Effector memory CD4-positive, alpha-beta T cell (primary cell): ENCODE measurements around the gene STXBP4.

Source experiments
- DNase-seq, 3 donors: peaks; one replicate each; pipeline ENCODE4 v3.0.0-alpha.2; 2020
- H3K27ac ChIP-seq: 2 replicates; pipeline ENCODE4 v1.7.0; 2013; ENCODE audit warnings: mild to moderate bottlenecking, low read length, moderate library complexity; ENCODE audit not compliant: insufficient read depth, poor library complexity, severe bottlenecking
- H3K27me3 ChIP-seq: replicated peaks from 2 replicates; pipeline ENCODE4 v1.7.0; 2013; ENCODE audit warnings: mild to moderate bottlenecking, low read length; ENCODE audit not compliant: insufficient read depth, control insufficient read depth, poor library complexity, severe bottlenecking
- H3K36me3 ChIP-seq: 2 replicates; pipeline ENCODE4 v1.7.0; 2013; ENCODE audit warnings: mild to moderate bottlenecking, low read length, moderate library complexity; ENCODE audit not compliant: control insufficient read depth, insufficient read depth
- H3K4me1 ChIP-seq: 2 replicates; pipeline ENCODE4 v1.7.0; 2013; ENCODE audit warnings: low read length, mild to moderate bottlenecking; ENCODE audit not compliant: control insufficient read depth, insufficient read depth, poor library complexity, severe bottlenecking
- H3K4me3 ChIP-seq: 2 replicates; pipeline ENCODE4 v1.7.0; 2013; ENCODE audit warnings: low read length, low read depth, mild to moderate bottlenecking; ENCODE audit not compliant: insufficient read depth, poor library complexity, severe bottlenecking
- H3K9me3 ChIP-seq: 2 replicates; pipeline ENCODE4 v1.7.0; 2013; ENCODE audit warnings: mild to moderate bottlenecking, low read length, moderate library complexity; ENCODE audit not compliant: control insufficient read depth

STXBP4 gene

GRCh38 chr17:55124730-55125360 lies 156.3 kb downstream of the STXBP4 start:
- no peaks in the 10 kb centered on the region for H3K27me3 ChIP-seq
- no peak for DNase-seq
- H3K4me3 ChIP-seq, result no peak overlapping the region
- H3K27ac ChIP-seq, result no peak overlapping the region
- H3K36me3 ChIP-seq, result no peaks in the 10 kb centered on the region
- H3K4me1 ChIP-seq, result no peaks in the 10 kb centered on the region
- H3K9me3 ChIP-seq, result no peaks in the 10 kb centered on the region

GRCh38 chr17:55133583-55133982 lies 165.0 kb downstream of the STXBP4 start:
- no peaks in the 10 kb centered on the region for H3K36me3 ChIP-seq
- no peaks in the 10 kb centered on the region for H3K27me3 ChIP-seq
- H3K9me3 ChIP-seq, result no peaks in the 10 kb centered on the region
- H3K4me3 ChIP-seq, result no peak overlapping the region
- H3K27ac ChIP-seq, result no peak overlapping the region
- no peak for DNase-seq
- H3K4me1 ChIP-seq, result no peaks in the 10 kb centered on the region

- no peak overlapping the region for H3K27ac ChIP-seq
- no peaks in the 10 kb centered on the region for H3K4me1 ChIP-seq
- no peak overlapping the region for H3K4me3 ChIP-seq
- no peaks in the 10 kb centered on the region for H3K27me3 ChIP-seq
- no peaks in the 10 kb centered on the region for H3K9me3 ChIP-seq
- no peak for DNase-seq
- no peaks in the 10 kb centered on the region for H3K36me3 ChIP-seq
Observed at GRCh38 chr17:55134486-55135157, 166.1 kb downstream of the STXBP4 start.

- no peak for DNase-seq
- no peaks in the 10 kb centered on the region for H3K27me3 ChIP-seq
- no peak overlapping the region for H3K27ac ChIP-seq
- H3K9me3 ChIP-seq, result no peaks in the 10 kb centered on the region
- H3K4me3 ChIP-seq, result no peak overlapping the region
- no peaks in the 10 kb centered on the region for H3K36me3 ChIP-seq
- H3K4me1 ChIP-seq, result no peaks in the 10 kb centered on the region
Observed at GRCh38 chr17:55140809-55141208, 172.2 kb downstream of the STXBP4 start.

- Histone ChIP-seq H3K4me1 (no peaks in the 10 kb centered on the region), H3K9me3 (no peaks in the 10 kb centered on the region), H3K27ac (no peak overlapping the region), H3K4me3 (no peak overlapping the region), H3K36me3 (no peaks in the 10 kb centered on the region), H3K27me3 (no peaks in the 10 kb centered on the region)
- DNase-seq, result no peak
Observed at GRCh38 chr17:55144518-55144917, 176.0 kb downstream of the STXBP4 start.

GRCh38 chr17:55149485-55149884 lies 180.9 kb downstream of the STXBP4 start:
- Histone ChIP-seq H3K36me3 (no peaks in the 10 kb centered on the region), H3K4me1 (no peaks in the 10 kb centered on the region), H3K4me3 (no peak overlapping the region), H3K27me3 (no peaks in the 10 kb centered on the region), H3K9me3 (no peaks in the 10 kb centered on the region), H3K27ac (no peak overlapping the region)
- no peak for DNase-seq

- Histone ChIP-seq H3K36me3 (no peaks in the 10 kb centered on the region), H3K9me3 (no peaks in the 10 kb centered on the region), H3K4me3 (no peak overlapping the region), H3K4me1 (no peaks in the 10 kb centered on the region), H3K27me3 (no peaks in the 10 kb centered on the region), H3K27ac (no peak overlapping the region)
- DNase-seq, result no peak
Observed at GRCh38 chr17:55152236-55152635, 183.7 kb downstream of the STXBP4 start.

- DNase-seq, result no peak
- H3K4me3 ChIP-seq, result no peak overlapping the region
- no peak overlapping the region for H3K27ac ChIP-seq
- H3K36me3 ChIP-seq, result no peaks in the 10 kb centered on the region
- H3K27me3 ChIP-seq, result no peaks in the 10 kb centered on the region
- H3K9me3 ChIP-seq, result no peaks in the 10 kb centered on the region
- no peaks in the 10 kb centered on the region for H3K4me1 ChIP-seq
Observed at GRCh38 chr17:55154101-55154500, 185.5 kb downstream of the STXBP4 start.

- Histone ChIP-seq H3K36me3 (no peaks in the 10 kb centered on the region), H3K4me1 (no peaks in the 10 kb centered on the region), H3K4me3 (no peak overlapping the region), H3K27me3 (no peaks in the 10 kb centered on the region), H3K9me3 (no peaks in the 10 kb centered on the region), H3K27ac (no peak overlapping the region)
- no peak for DNase-seq
Observed at GRCh38 chr17:55155856-55156560, 187.4 kb downstream of the STXBP4 start.

- H3K4me1 ChIP-seq, result no peaks in the 10 kb centered on the region
- no peaks in the 10 kb centered on the region for H3K36me3 ChIP-seq
Observed at GRCh38 chr17:55157165-55157564, 188.6 kb downstream of the STXBP4 start.

More at GRCh38 chr17:55157165-55157564, 188.6 kb downstream of the STXBP4 start:
- no peak overlapping the region for H3K27ac ChIP-seq
- no peak overlapping the region for H3K4me3 ChIP-seq
- H3K27me3 ChIP-seq, result no peaks in the 10 kb centered on the region
- no peaks in the 10 kb centered on the region for H3K9me3 ChIP-seq
- DNase-seq, result no peak
